MM.1S (cell line): Measurements from ENCODE around the gene SLAIN2.

Experiments used
- DNase-seq: peaks from one replicate; pipeline ENCODE4 v3.0.0-alpha.2; 2015
- H2AFZ ChIP-seq: fragments of 300-600 bp; sonication (generic); 2 replicates; pipeline ENCODE4 v1.6.0; 2016; ENCODE audit warnings: antibody characterized with exemption, low read length
- H3F3A ChIP-seq: fragments of 300-600 bp; sonication (generic); 2 replicates; pipeline ENCODE4 v1.6.1; 2016; ENCODE audit warnings: mild to moderate bottlenecking, antibody characterized with exemption, low read length, moderate library complexity, mixed read lengths; ENCODE audit not compliant: insufficient read depth
- H3K27ac ChIP-seq: fragments of 300-600 bp; sonication (generic); 2 replicates; pipeline ENCODE4 v1.5.1; 2016; ENCODE audit warnings: mild to moderate bottlenecking, low read length
- H3K27me3 ChIP-seq: fragments of 300-600 bp; sonication (generic); replicated peaks from 2 replicates; pipeline ENCODE4 v1.6.0; 2016; ENCODE audit warnings: low read length; ENCODE audit not compliant: insufficient read depth
- H3K36me3 ChIP-seq: fragments of 300-600 bp; sonication (generic); replicated peaks from 2 replicates; pipeline ENCODE4 v1.6.1; 2016; ENCODE audit warnings: mild to moderate bottlenecking, low read length, mixed read lengths; ENCODE audit not compliant: insufficient read depth
- H3K4me1 ChIP-seq: fragments of 300-600 bp; sonication (generic); 2 replicates; pipeline ENCODE4 v1.6.1; 2016; ENCODE audit warnings: low read length, mixed read lengths
- H3K4me2 ChIP-seq: fragments of 300-600 bp; sonication (generic); 2 replicates; pipeline ENCODE4 v1.6.0; 2016; ENCODE audit warnings: low read depth, low read length
- H3K4me3 ChIP-seq: fragments of 300-600 bp; sonication (generic); 2 replicates; pipeline ENCODE4 v1.5.1; 2016; ENCODE audit warnings: low read length, mixed read lengths
- H3K79me2 ChIP-seq: fragments of 300-600 bp; sonication (generic); 2 replicates; pipeline ENCODE4 v1.6.1; 2016; ENCODE audit warnings: mixed run types, low read length, mixed read lengths
- H3K9ac ChIP-seq: fragments of 300-600 bp; sonication (generic); 2 replicates; pipeline ENCODE4 v1.6.1; 2016; ENCODE audit warnings: low read length, mixed read lengths
- H3K9me2 ChIP-seq: fragments of 300-600 bp; sonication (generic); replicated peaks from 2 replicates; pipeline ENCODE4 v1.6.1; 2016; ENCODE audit warnings: mild to moderate bottlenecking, low read length, mixed read lengths; ENCODE audit not compliant: insufficient read depth
- H3K9me3 ChIP-seq: fragments of 300-600 bp; sonication (generic); replicated peaks from 2 replicates; pipeline ENCODE4 v1.6.1; 2016; ENCODE audit warnings: mild to moderate bottlenecking, low read length, mixed read lengths; ENCODE audit not compliant: insufficient read depth
- H4K20me1 ChIP-seq: fragments of 300-600 bp; sonication (generic); 2 replicates; pipeline ENCODE4 v1.6.1; 2016; ENCODE audit warnings: mild to moderate bottlenecking, low read length, moderate library complexity, mixed read lengths; ENCODE audit not compliant: insufficient read depth
- CTCF ChIP-seq: fragments of 300-600 bp; sonication (generic); IDR thresholded peaks from 2 replicates; pipeline ENCODE4 v1.5.1; 2016; ENCODE audit warnings: antibody characterized with exemption, low read length, mixed read lengths
- EZH2 ChIP-seq: fragments of 300-600 bp; sonication (generic); optimal IDR thresholded peaks from 2 replicates; pipeline ENCODE3; 2017; ENCODE audit warnings: low read depth, mild to moderate bottlenecking, antibody characterized with exemption, low read length, mixed read lengths
- EZH2phosphoT487 ChIP-seq: fragments of 300-600 bp; sonication (generic); IDR thresholded peaks from 2 replicates; pipeline ENCODE4 v1.6.1; 2018; ENCODE audit warnings: antibody characterized with exemption, low read length

Gene SLAIN2

GRCh38 chr4:48368389-48368788, 27.1 kb downstream of the SLAIN2 start:
- no peaks in the 10 kb centered on the region for H3F3A ChIP-seq
- H3K79me2 ChIP-seq = peaks cover 19% of the 10 kb centered on the region
- no peak overlapping the region for H3K4me2 ChIP-seq
- H3K27me3 ChIP-seq = no peaks in the 10 kb centered on the region
- H3K4me1 ChIP-seq = no peaks in the 10 kb centered on the region
- no peaks in the 10 kb centered on the region for H3K36me3 ChIP-seq
- H3K4me3 ChIP-seq = no peak overlapping the region
- 0 out of 2 replicates have a peak, but pooled peaks cover 4% of the 10 kb centered on the region for H4K20me1 ChIP-seq
- H3K9ac ChIP-seq = no peak overlapping the region
- no peak for TF ChIP-seq EZH2
- no peak for TF ChIP-seq EZH2phosphoT487
- TF ChIP-seq CTCF = no peak
- no peaks in the 10 kb centered on the region for H3K9me3 ChIP-seq
- H2AFZ ChIP-seq = no peak overlapping the region
- H3K9me2 ChIP-seq = no peaks in the 10 kb centered on the region
- no peak overlapping the region for H3K27ac ChIP-seq
- DNase-seq = no peak

- TF ChIP-seq EZH2phosphoT487 (no peak), CTCF (no peak), EZH2 (no peak)
- Histone ChIP-seq H3K27ac (no peak overlapping the region), H3K4me3 (no peak overlapping the region), H3K4me1 (no peaks in the 10 kb centered on the region), H4K20me1 (0 out of 2 replicates have a peak, but pooled peaks cover 4% of the 10 kb centered on the region), H3F3A (no peaks in the 10 kb centered on the region), H2AFZ (no peak overlapping the region), H3K36me3 (no peaks in the 10 kb centered on the region), H3K9ac (no peak overlapping the region), H3K9me3 (no peaks in the 10 kb centered on the region), H3K27me3 (no peaks in the 10 kb centered on the region), H3K4me2 (no peak overlapping the region), H3K79me2 (peaks cover 19% of the 10 kb centered on the region), H3K9me2 (no peaks in the 10 kb centered on the region)
- no peak for DNase-seq
These were observed 27.9 kb downstream of the SLAIN2 start for GRCh38 chr4:48369248-48369647.

- no peaks in the 10 kb centered on the region for H3F3A ChIP-seq
- TF ChIP-seq CTCF (no peak), EZH2phosphoT487 (no peak), EZH2 (no peak)
- H3K36me3 ChIP-seq = no peaks in the 10 kb centered on the region
- no peak overlapping the region for H3K4me3 ChIP-seq
- no peaks in the 10 kb centered on the region for H3K9me2 ChIP-seq
- no peaks in the 10 kb centered on the region for H3K4me1 ChIP-seq
- H3K4me2 ChIP-seq = no peak overlapping the region
- no peaks in the 10 kb centered on the region for H3K9me3 ChIP-seq
- H3K27me3 ChIP-seq = no peaks in the 10 kb centered on the region
- no peak for DNase-seq
- no peak overlapping the region for H3K9ac ChIP-seq
- no peak overlapping the region for H2AFZ ChIP-seq
- H3K79me2 ChIP-seq = peaks cover 22% of the 10 kb centered on the region
- H3K27ac ChIP-seq = no peak overlapping the region
- 0 out of 2 replicates have a peak, but pooled peaks cover 4% of the 10 kb centered on the region for H4K20me1 ChIP-seq
These were observed 28.4 kb downstream of the SLAIN2 start for GRCh38 chr4:48369771-48370170.
